PC-3 (cell line): Measurements from ENCODE around the gene VSTM4. TPM values are rescaled to one million over a fixed set of nuclear protein-coding genes. Genes with fewer than 3 reads are reported as not detected.
A peak's percentile ranks its signal among the peaks of the same experiment; 100 is the strongest.

Experiments used
- ATAC-seq: fragments of 200-7000 bp; cut with Tn5 transposase; 2 replicates; pipeline ENCODE4 v1.9.1; 2020; ENCODE audit warnings: mild to moderate bottlenecking, moderate library complexity
- BruUV-seq: library from RNA; stranded (reverse); fragments of 400-500 nt; replicated peaks from 2 replicates; lab custom pipeline; 2021; lab: Mats Ljungman, UMichigan
- CTCF ChIA-PET: fragments of 300-600 bp; sonication (Branson Sonifier 250); formaldehyde crosslinking; loops from one replicate; lab custom pipeline; 2022; ENCODE audit warnings: antibody characterized with exemption; lab: Charles Lee
- POLR2A ChIA-PET: fragments of 300-600 bp; sonication (Branson Sonifier 250); formaldehyde crosslinking; loops from one replicate; lab custom pipeline; 2022; ENCODE audit warnings: antibody characterized with exemption; ENCODE audit not compliant: unreplicated experiment; lab: Charles Lee
- DNase-seq: peaks from one replicate; pipeline ENCODE4 v3.0.0-alpha.2; 2015
- H2AFZ ChIP-seq: fragments of 300-600 bp; sonication (generic); 2 replicates; pipeline ENCODE4 v1.6.0; 2016; ENCODE audit warnings: antibody characterized with exemption, low read length
- H3F3A ChIP-seq: fragments of 300-600 bp; sonication (generic); one replicate; pipeline ENCODE4 v1.6.0; 2017; ENCODE audit warnings: antibody characterized with exemption, low read length, control low read depth, mild to moderate bottlenecking; ENCODE audit not compliant: unreplicated experiment
- H3K27ac ChIP-seq: fragments of 300-600 bp; sonication (generic); 2 replicates; pipeline ENCODE4 v1.5.1; 2016; ENCODE audit warnings: mild to moderate bottlenecking, low read length
- H3K27me3 ChIP-seq: fragments of 300-600 bp; sonication (generic); 2 replicates; pipeline ENCODE4 v1.6.1; 2016; ENCODE audit warnings: low read length, mixed read lengths
- H3K36me3 ChIP-seq: fragments of 300-600 bp; sonication (generic); 2 replicates; pipeline ENCODE4 v1.6.1; 2016; ENCODE audit warnings: low read depth, mixed run types, low read length, mixed read lengths
- H3K4me1 ChIP-seq: fragments of 300-600 bp; sonication (generic); 2 replicates; pipeline ENCODE4 v1.5.1; 2016; ENCODE audit warnings: low read length; ENCODE audit not compliant: insufficient read depth
- H3K4me2 ChIP-seq: fragments of 300-600 bp; sonication (generic); 2 replicates; pipeline ENCODE4 v1.6.0; 2016; ENCODE audit warnings: low read length
- H3K4me3 ChIP-seq: fragments of 300-600 bp; sonication (generic); 2 replicates; pipeline ENCODE4 v1.5.1; 2016; ENCODE audit warnings: mild to moderate bottlenecking, low read length, mixed read lengths
- H3K79me2 ChIP-seq: fragments of 300-600 bp; sonication (generic); 2 replicates; pipeline ENCODE4 v1.6.1; 2017; ENCODE audit warnings: low read length, mixed read lengths
- H3K9ac ChIP-seq: fragments of 300-600 bp; sonication (generic); 2 replicates; pipeline ENCODE4 v1.6.0; 2016; ENCODE audit warnings: mild to moderate bottlenecking, low read length
- H3K9me2 ChIP-seq: fragments of 300-600 bp; sonication (generic); replicated peaks from 2 replicates; pipeline ENCODE4 v1.6.1; 2016; ENCODE audit warnings: mixed run types, low read length, mixed read lengths
- H3K9me3 ChIP-seq: fragments of 300-600 bp; sonication (generic); 2 replicates; pipeline ENCODE4 v1.6.1; 2016; ENCODE audit warnings: low read length, mixed read lengths
- H4K20me1 ChIP-seq: fragments of 300-600 bp; sonication (generic); 2 replicates; pipeline ENCODE4 v1.6.1; 2016; ENCODE audit warnings: low read length, mixed read lengths
- EZH2 ChIP-seq: fragments of 300-600 bp; sonication (generic); IDR thresholded peaks from one replicate; pipeline ENCODE4 v1.6.1; 2017; ENCODE audit warnings: antibody characterized with exemption, mild to moderate bottlenecking, low read length; ENCODE audit not compliant: unreplicated experiment
- EZH2phosphoT487 ChIP-seq: fragments of 300-600 bp; sonication (generic); IDR thresholded peaks from 2 replicates; pipeline ENCODE4 v1.6.1; 2018; ENCODE audit warnings: mild to moderate bottlenecking, antibody characterized with exemption, low read length, borderline replicate concordance
- intact Hi-C: fragments of 100-400 bp; cut with micrococcal nuclease; formaldehyde crosslinking; loops from 2 replicates; pipeline ENCODE4 v1.9.0; 2023
- total RNA-seq: library from RNA; depleted of rRNA; stranded (reverse); fragments of >200 nt; gene quantifications from 2 replicates; pipeline ENCODE4 v1.2.3, GENCODE V29; 2014
- TF ChIP-seq, protein P1 (sequence below): fragments of 300-600 bp; sonication (generic); conservative IDR thresholded peaks from 2 replicates; pipeline ENCODE4 v1.5.1; 2017; ENCODE audit warnings: antibody characterized with exemption, low read depth, mild to moderate bottlenecking, low read length

VSTM4 gene
- total RNA-seq, 1 experiment from 2014 or later: not detected

DNA sequence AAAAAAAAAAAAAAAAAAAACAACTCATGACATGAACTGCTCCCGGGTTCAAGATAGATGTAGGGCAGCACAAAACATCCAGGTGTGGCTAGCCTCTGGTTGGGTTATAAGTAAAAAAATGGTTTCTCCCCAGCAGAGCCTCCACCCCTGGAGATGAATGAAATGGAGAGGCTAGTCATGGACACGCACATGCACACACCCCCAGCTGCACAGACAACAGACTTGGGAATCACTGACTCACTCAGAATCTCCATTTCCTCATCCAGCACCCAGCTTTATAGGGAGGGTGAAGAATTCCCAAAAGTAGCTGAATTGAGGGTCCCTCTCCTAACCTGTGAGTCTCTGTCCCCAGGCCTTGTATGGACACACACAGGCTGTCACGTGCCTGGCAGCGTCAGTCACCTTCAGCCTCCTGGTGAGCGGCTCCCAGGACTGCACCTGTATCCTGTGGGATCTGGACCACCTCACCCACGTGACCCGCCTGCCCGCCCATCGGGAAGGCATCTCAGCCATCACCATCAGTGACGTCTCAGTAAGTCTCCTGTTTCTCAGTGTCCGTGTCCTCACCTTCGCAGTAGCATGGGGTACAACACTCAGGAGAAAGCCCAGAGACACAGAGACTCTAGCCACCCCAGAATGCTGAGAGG is 140.7 kb downstream of the VSTM4 start:
- no peaks in the 10 kb centered on the region for H3F3A ChIP-seq

DNA sequence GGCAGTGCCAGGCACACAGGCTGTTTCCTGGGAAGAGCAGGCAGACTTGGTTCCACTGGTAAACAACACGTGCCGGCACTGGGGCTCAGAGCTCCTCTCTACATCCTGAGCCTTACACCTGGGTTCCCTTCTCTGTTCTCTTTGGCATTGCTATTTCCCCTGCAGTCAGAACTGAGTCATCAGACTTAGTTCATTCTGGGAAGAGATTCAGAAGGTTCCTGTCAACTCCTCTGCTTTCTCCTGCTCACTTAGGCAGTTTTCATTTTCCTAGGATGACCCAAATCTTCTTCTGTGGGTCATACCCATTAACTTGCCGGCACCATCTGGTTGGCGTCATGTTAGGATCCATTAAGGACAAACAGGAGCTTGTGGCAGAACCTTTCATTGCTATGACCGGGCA is 142.3 kb downstream of the VSTM4 start:
- H3K27me3 ChIP-seq: peaks cover 18% of the 10 kb centered on the region
- no peaks in the 10 kb centered on the region for H3K36me3 ChIP-seq
- H3K9me3 ChIP-seq: no peaks in the 10 kb centered on the region
- intact Hi-C loops: no loop called here
- no peaks in the 10 kb centered on the region for H3K79me2 ChIP-seq
- no peaks in the 10 kb centered on the region for H3K9me2 ChIP-seq
- no peak overlapping the region for H3K9ac ChIP-seq
- ChIA-PET POLR2A (no interaction called here), CTCF (no interaction called here)
- H3K27ac ChIP-seq: no peak overlapping the region
- TF ChIP-seq EZH2phosphoT487 (no peak), EZH2 (no peak)
- TF ChIP-seq, protein P1, sequence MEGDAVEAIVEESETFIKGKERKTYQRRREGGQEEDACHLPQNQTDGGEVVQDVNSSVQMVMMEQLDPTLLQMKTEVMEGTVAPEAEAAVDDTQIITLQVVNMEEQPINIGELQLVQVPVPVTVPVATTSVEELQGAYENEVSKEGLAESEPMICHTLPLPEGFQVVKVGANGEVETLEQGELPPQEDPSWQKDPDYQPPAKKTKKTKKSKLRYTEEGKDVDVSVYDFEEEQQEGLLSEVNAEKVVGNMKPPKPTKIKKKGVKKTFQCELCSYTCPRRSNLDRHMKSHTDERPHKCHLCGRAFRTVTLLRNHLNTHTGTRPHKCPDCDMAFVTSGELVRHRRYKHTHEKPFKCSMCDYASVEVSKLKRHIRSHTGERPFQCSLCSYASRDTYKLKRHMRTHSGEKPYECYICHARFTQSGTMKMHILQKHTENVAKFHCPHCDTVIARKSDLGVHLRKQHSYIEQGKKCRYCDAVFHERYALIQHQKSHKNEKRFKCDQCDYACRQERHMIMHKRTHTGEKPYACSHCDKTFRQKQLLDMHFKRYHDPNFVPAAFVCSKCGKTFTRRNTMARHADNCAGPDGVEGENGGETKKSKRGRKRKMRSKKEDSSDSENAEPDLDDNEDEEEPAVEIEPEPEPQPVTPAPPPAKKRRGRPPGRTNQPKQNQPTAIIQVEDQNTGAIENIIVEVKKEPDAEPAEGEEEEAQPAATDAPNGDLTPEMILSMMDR: no peak
- no TSS peak for BruUV-seq
- no peaks in the 10 kb centered on the region for H3K4me1 ChIP-seq
- peak; percentile 60 for DNase-seq
- H3F3A ChIP-seq: no peaks in the 10 kb centered on the region
- H3K4me3 ChIP-seq: no peak overlapping the region
- H4K20me1 ChIP-seq: no peaks in the 10 kb centered on the region
- ATAC-seq: peak; percentile 27; the same call in 1 of the 2 replicates
- no peak overlapping the region for H2AFZ ChIP-seq
- H3K4me2 ChIP-seq: no peak overlapping the region

More for the DNA sequence above, 140.7 kb downstream of the VSTM4 start:
- ChIA-PET CTCF (no interaction called here), POLR2A (no interaction called here)
- no peaks in the 10 kb centered on the region for H3K36me3 ChIP-seq
- H3K4me3 ChIP-seq: no peak overlapping the region
- H2AFZ ChIP-seq: no peak overlapping the region
- DNase-seq (no peak), ATAC-seq (no peak)
- H3K9ac ChIP-seq: no peak overlapping the region
- H3K4me2 ChIP-seq: no peak overlapping the region
- no peaks in the 10 kb centered on the region for H3K9me3 ChIP-seq
- intact Hi-C loops: no loop called here
- H3K4me1 ChIP-seq: no peaks in the 10 kb centered on the region
- no TSS peak for BruUV-seq
- H3K9me2 ChIP-seq: no peaks in the 10 kb centered on the region
- H3K27ac ChIP-seq: no peak overlapping the region
- no peak for TF ChIP-seq EZH2phosphoT487
- TF ChIP-seq EZH2: no peak
- TF ChIP-seq, protein P1: no peak
- H3K27me3 ChIP-seq: peaks cover 9% of the 10 kb centered on the region
- H4K20me1 ChIP-seq: no peaks in the 10 kb centered on the region
- H3K79me2 ChIP-seq: no peaks in the 10 kb centered on the region

DNA sequence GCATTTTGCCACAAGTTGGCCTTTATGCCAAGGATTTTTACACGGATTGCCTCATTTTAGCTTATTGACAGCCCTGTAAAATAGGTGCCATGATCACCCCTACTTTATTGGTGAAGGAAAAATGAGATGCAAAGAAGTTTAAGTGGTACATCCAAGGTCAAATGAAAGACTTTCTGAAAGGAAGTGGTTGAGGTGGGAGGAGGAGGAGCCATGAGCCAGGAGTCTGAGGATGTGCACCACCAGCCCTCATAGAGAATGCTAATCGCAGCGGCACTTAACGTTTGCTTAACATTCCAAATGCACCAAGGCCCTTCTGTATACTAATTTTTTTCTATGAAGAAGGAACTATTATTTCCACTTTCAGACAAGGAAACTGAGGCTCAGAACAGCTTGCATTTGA is 144.7 kb downstream of the VSTM4 start:
- H3K27me3 ChIP-seq: peaks cover 31% of the 10 kb centered on the region
- H3K4me2 ChIP-seq: no peak overlapping the region
- H3K9me2 ChIP-seq: no peaks in the 10 kb centered on the region
- ATAC-seq (no peak), DNase-seq (no peak)
- BruUV-seq: no TSS peak
- H3K36me3 ChIP-seq: no peaks in the 10 kb centered on the region
- POLR2A ChIA-PET: no interaction called here
- TF ChIP-seq EZH2 (no peak), EZH2phosphoT487 (no peak)
- TF ChIP-seq, protein P1: no peak
- H4K20me1 ChIP-seq: no peaks in the 10 kb centered on the region
- no peaks in the 10 kb centered on the region for H3K79me2 ChIP-seq
- no peak overlapping the region for H3K27ac ChIP-seq
- no peak overlapping the region for H3K9ac ChIP-seq
- no peaks in the 10 kb centered on the region for H3K9me3 ChIP-seq
- no peaks in the 10 kb centered on the region for H3F3A ChIP-seq
- intact Hi-C loops: no loop called here
- CTCF ChIA-PET: no interaction called here
- no peaks in the 10 kb centered on the region for H3K4me1 ChIP-seq
- H3K4me3 ChIP-seq: no peak overlapping the region
- H2AFZ ChIP-seq: no peak overlapping the region
